Immature natural killer cell (primary cell): Measurements from ENCODE around the gene BHLHE23. TPM values are rescaled to one million over a fixed set of nuclear protein-coding genes. Genes with fewer than 3 reads are reported as not detected.

ENCODE experiments used
- DNase-seq, 3 donors: peaks; one replicate each; pipeline ENCODE4 v3.0.0; 2022; ENCODE audit warnings: mixed read lengths in 1 of 3
- H3K27ac Mint-ChIP-seq, 6 donors: one replicate each; pipeline ENCODE4 v1.8.0; 2020; ENCODE audit warnings: mixed read lengths in 6 of 6, mild to moderate bottlenecking in 5 of 6, inconsistent platforms in 4 of 6, moderate library complexity in 3 of 6
- H3K27me3 Mint-ChIP-seq, 3 donors: one replicate each; pipeline ENCODE4 v1.8.0; 2020 to 2021; ENCODE audit warnings: low read depth in 3 of 3, mild to moderate bottlenecking in 3 of 3, mixed read lengths in 3 of 3, moderate library complexity in 3 of 3, inconsistent platforms in 1 of 3
- H3K36me3 Mint-ChIP-seq, 3 donors: one replicate each; pipeline ENCODE4 v1.8.0; 2020; ENCODE audit warnings: mixed read lengths in 3 of 3, inconsistent platforms in 2 of 3, mild to moderate bottlenecking in 2 of 3
- H3K4me1 Mint-ChIP-seq, 2 donors: one replicate each; pipeline ENCODE4 v1.8.0; 2020; ENCODE audit warnings: inconsistent platforms in 2 of 2, mild to moderate bottlenecking in 2 of 2, mixed read lengths in 2 of 2, moderate library complexity in 1 of 2
- H3K4me3 Mint-ChIP-seq, 5 donors: one replicate each; pipeline ENCODE4 v1.8.0; 2020; ENCODE audit warnings: mild to moderate bottlenecking in 5 of 5, mixed read lengths in 5 of 5, inconsistent platforms in 3 of 5, moderate library complexity in 3 of 5
- H3K9me3 Mint-ChIP-seq, 6 donors: one replicate each; pipeline ENCODE4 v1.8.0; 2020; ENCODE audit warnings: mild to moderate bottlenecking in 6 of 6, mixed read lengths in 6 of 6, inconsistent platforms in 4 of 6, moderate library complexity in 3 of 6
- polyA plus RNA-seq, 3 donors: library from polyadenylated mRNA; unstranded; fragments of 300-500 nt; fragmentation: Illumina TruSeq; gene quantifications; one replicate each; pipeline ENCODE4 v1.2.3, GENCODE V29; 2021

Gene BHLHE23
- polyA plus RNA-seq, 3 donors from 2014 or later: not detected

DNA sequence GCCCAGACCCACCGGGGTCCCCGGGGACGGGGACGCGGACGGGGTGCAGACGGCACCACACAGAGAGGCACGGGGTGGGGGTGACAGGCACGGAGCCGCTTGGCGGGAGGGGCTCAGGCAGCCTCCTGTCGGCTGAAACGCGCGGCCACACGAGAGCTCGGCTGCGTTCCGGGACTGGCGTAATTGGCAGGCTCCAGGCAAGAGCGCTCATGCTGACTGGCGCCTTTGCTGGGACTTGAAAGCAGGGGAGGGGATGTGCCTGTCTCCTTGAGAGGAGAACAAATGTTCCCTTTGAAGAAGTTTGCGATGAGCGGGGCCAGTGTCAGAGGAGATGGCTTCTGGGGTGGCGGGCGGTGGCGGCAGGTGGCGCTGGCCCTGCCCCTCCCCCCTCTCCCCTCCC lies 25.8 kb downstream of the BHLHE23 start:
- Mint-ChIP-seq H3K4me3 (peak overlapping the region; percentile 61 to 82 (median 67)), H3K36me3 (no peaks in the 10 kb centered on the region), H3K9me3 (no peaks in the 10 kb centered on the region), H3K4me1 (peaks cover 46 to 48% of the 10 kb centered on the region in 2 donors), H3K27me3 (peaks cover 18 to 27% (median 27%) of the 10 kb centered on the region in 3 donors), H3K27ac (peak overlapping the region in 3 of 6 donors; percentile 56 to 69 (median 58))
- DNase-seq: peak; percentile 38 to 49 (median 43)

DNA sequence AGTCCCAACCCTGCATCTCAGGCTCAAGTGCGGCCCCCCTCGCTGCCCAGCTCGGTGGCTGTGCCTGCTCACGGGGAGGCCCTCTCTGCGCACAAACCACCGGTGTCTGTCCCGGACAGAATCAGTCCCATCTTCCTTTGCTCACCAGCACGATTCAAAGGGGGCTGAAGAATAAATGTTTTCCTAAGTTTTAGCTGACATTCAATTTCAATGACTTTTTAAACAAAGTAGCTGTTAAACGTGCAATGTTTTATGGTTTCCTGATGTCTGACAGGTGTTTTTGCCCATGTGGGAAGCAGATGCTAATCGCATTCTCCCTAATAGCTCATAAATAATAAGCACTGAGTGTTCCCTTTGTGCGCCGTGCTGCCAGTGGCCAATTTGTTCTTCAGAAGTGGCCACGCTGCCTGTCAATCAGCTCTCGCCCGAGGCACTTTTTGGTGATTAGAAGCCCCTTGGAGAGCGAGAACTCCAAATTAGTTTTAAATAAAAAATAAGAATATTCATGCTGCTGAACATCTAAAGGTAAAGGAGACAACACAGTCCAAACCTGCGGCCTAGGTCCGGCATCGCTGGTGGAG lies 26.3 kb downstream of the BHLHE23 start:
- peak overlapping the region in 2 of 6 donors; percentile 55 to 65 for H3K27ac Mint-ChIP-seq
- H3K36me3 Mint-ChIP-seq: no peaks in the 10 kb centered on the region
- H3K4me3 Mint-ChIP-seq: peak overlapping the region in 3 of 5 donors; percentile 34 to 44 (median 38)
- H3K4me1 Mint-ChIP-seq: peaks cover 46 to 48% of the 10 kb centered on the region in 2 donors
- peaks cover 18 to 31% (median 27%) of the 10 kb centered on the region in 3 donors for H3K27me3 Mint-ChIP-seq
- no peaks in the 10 kb centered on the region for H3K9me3 Mint-ChIP-seq
- DNase-seq: no peak

DNA sequence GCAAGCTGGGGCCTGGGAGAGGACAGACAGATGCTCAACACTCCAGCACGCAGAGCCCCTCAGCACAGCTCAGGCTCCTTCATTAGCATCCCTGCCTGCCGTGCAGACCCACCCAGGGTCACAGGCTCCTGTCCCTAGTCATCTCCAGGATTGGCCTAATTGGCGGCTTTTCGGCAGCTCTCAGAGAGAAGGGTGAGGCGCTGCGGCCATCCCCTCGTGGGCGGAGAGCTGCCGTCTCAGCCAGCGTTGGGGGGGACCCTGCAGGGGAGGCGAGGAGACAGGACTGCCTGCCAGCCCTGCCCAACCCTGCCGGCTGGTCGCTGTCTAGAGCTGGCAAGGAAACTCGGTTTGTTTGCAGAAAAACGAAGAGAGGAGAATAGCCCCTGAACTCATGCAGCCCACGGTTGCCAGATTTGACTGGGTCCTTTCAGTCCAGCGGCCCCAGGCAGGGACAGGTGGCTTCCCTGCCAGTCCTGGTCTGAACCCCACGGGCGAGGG lies 26.8 kb downstream of the BHLHE23 start:
- Mint-ChIP-seq H3K27ac (peak overlapping the region in 1 of 6 donors; percentile 36), H3K4me1 (peaks cover 46 to 48% of the 10 kb centered on the region in 2 donors), H3K9me3 (no peaks in the 10 kb centered on the region), H3K36me3 (no peaks in the 10 kb centered on the region), H3K27me3 (peaks cover 17 to 31% (median 27%) of the 10 kb centered on the region in 3 donors), H3K4me3 (peak overlapping the region in 4 of 5 donors; percentile 27 to 44 (median 36))
- no peak for DNase-seq

- DNase-seq: no peak
- Mint-ChIP-seq H3K36me3 (no peaks in the 10 kb centered on the region), H3K4me1 (peaks cover 46 to 48% of the 10 kb centered on the region in 2 donors), H3K27ac (peak overlapping the region in 3 of 6 donors; percentile 40 to 78 (median 64)), H3K9me3 (no peaks in the 10 kb centered on the region), H3K4me3 (peak overlapping the region in 4 of 5 donors; percentile 27 to 50 (median 30)), H3K27me3 (peaks cover 17 to 37% (median 27%) of the 10 kb centered on the region in 3 donors)
Observed at GRCh38 chr20:62979310-62979709, 27.5 kb downstream of the BHLHE23 start.

DNA sequence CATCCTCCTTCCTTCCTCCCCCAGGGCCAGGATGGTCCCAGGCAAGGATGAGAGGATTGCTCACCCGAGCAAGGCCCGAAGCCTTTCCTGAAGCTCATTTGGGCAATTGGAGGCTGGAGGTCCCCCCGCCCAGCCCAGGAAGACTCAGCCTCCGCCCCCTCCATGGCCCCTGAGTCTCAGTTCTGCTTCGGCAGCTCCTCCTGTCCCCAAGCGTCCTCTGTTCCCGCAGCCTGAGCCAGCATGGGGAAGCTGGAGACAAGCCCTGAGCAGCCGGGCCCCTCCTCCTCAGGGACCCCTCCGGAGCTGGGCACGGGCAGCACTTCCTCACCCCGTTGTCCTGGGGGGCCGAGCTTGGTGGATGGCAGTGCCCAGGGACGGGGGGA lies 28.2 kb downstream of the BHLHE23 start:
- no peak for DNase-seq
- H3K4me3 Mint-ChIP-seq: peak overlapping the region in 3 of 5 donors; percentile 32 to 60 (median 38)
- H3K9me3 Mint-ChIP-seq: no peaks in the 10 kb centered on the region
- peaks cover 15 to 40% (median 25%) of the 10 kb centered on the region in 3 donors for H3K27me3 Mint-ChIP-seq
- peaks cover 46 to 49% of the 10 kb centered on the region in 2 donors for H3K4me1 Mint-ChIP-seq
- H3K36me3 Mint-ChIP-seq: no peaks in the 10 kb centered on the region
- peak overlapping the region in 5 of 6 donors; percentile 59 to 87 (median 74) for H3K27ac Mint-ChIP-seq

DNA sequence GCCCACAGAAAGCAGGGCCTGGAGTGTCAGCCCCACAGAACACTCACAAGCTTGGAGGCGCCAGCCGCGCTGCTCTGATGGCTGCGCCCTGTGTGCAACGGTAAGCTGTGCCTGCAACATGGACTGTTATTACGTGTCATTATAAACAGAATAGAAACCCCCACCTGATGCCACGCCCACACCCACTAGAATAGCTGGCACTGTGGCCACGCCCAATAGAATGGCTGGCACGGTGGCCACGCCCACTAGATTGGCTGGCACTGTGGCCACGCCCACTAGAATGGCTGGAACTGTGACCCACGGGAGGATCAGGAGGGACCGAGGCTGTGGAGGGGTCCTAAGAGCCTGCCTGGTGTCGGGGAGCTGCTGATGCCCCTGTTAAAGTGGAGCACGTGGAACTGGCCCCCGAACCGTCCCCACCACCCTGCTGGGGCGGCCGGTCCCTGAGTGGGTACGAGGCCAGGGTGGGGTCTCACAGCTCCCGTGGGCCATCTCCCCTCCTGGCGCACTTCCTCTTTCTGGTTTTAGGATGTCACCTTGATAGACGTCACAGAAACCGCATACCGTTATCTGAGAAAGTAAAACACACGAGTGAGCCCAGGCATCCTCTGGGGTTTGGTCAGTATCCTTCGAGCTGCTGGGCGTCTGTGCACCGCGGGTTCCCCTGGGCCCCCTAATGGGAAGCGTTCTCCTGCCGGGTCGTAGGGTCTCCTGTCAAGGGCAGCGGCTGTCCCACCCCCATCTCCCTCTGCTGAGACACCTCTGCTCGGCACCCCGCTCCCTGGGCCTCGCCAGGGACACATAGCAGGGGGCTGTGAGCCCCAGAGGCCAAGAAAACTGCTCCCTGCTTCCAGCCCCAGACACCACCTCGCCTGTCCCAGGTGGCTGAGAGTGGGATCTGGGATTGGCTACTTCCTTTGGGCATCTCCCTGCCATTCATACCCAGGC lies 28.9 kb downstream of the BHLHE23 start:
- peak overlapping the region; percentile 21 to 68 (median 38) for H3K4me3 Mint-ChIP-seq

GRCh38 chr20:62976886-62977285 lies 29.9 kb downstream of the BHLHE23 start:
- Mint-ChIP-seq H3K4me1 (peaks cover 44 to 46% of the 10 kb centered on the region in 2 donors), H3K27ac (peak overlapping the region in 2 of 6 donors; percentile 69 to 74), H3K36me3 (no peaks in the 10 kb centered on the region), H3K4me3 (no peak overlapping the region), H3K9me3 (no peaks in the 10 kb centered on the region), H3K27me3 (peaks cover 20 to 41% (median 32%) of the 10 kb centered on the region in 3 donors)
- no peak for DNase-seq

More for the DNA sequence above, 28.9 kb downstream of the BHLHE23 start:
- DNase-seq: peak; percentile 74 to 76 (median 74)
- Mint-ChIP-seq H3K27me3 (peaks cover 17 to 40% (median 29%) of the 10 kb centered on the region in 3 donors), H3K9me3 (no peaks in the 10 kb centered on the region), H3K4me1 (peaks cover 46 to 48% of the 10 kb centered on the region in 2 donors), H3K27ac (peak overlapping the region in 5 of 6 donors; percentile 59 to 88 (median 74)), H3K36me3 (no peaks in the 10 kb centered on the region)

DNA sequence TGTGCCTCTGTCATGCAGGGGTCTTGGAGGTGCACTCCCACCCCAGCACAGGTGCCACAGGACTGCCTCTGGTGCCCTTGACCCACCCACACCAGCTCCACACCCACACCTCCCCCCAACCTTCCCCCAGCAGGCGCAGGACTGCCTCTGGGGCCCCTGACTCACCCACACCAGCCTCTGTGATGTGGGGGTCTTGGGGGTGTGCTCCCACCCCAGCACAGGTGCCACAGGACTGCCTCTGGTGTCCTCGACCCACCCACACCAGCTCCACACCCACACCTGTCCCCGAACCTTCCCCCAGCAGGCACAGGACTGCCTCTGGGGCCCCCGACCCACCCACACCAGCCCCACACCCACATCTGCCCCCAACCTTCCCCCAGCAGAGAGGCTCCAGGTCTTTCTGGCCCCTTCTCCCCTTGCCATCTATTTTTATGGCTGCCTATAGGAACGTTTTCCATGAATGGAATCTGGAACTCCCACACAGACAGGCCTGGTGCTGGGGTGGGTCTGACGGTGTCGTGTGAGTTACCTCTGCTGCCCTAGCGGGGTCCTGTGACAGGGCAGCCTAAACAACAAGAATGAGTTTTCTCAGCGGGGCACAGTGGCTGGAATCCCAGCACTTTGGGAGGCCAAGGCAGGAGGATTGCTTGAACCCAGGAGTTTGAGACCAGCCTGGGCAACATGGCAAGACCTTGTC lies 30.8 kb downstream of the BHLHE23 start:
- no peak for DNase-seq
- peaks cover 41 to 45% of the 10 kb centered on the region in 2 donors for H3K4me1 Mint-ChIP-seq
- H3K9me3 Mint-ChIP-seq: no peaks in the 10 kb centered on the region
- peak overlapping the region in 5 of 6 donors; percentile 16 to 69 (median 30) for H3K27ac Mint-ChIP-seq
- peaks cover 19 to 46% (median 34%) of the 10 kb centered on the region in 3 donors for H3K27me3 Mint-ChIP-seq
- H3K4me3 Mint-ChIP-seq: no peak overlapping the region
- H3K36me3 Mint-ChIP-seq: no peaks in the 10 kb centered on the region

GRCh38 chr20:62975251-62975760 lies 31.5 kb downstream of the BHLHE23 start:
- no peak overlapping the region for H3K27ac Mint-ChIP-seq
- no peaks in the 10 kb centered on the region for H3K36me3 Mint-ChIP-seq
- peaks cover 35 to 41% of the 10 kb centered on the region in 2 donors for H3K4me1 Mint-ChIP-seq
- DNase-seq: no peak
- peaks cover 19 to 46% (median 31%) of the 10 kb centered on the region in 3 donors for H3K27me3 Mint-ChIP-seq
- H3K9me3 Mint-ChIP-seq: no peaks in the 10 kb centered on the region
- no peak overlapping the region for H3K4me3 Mint-ChIP-seq

DNA sequence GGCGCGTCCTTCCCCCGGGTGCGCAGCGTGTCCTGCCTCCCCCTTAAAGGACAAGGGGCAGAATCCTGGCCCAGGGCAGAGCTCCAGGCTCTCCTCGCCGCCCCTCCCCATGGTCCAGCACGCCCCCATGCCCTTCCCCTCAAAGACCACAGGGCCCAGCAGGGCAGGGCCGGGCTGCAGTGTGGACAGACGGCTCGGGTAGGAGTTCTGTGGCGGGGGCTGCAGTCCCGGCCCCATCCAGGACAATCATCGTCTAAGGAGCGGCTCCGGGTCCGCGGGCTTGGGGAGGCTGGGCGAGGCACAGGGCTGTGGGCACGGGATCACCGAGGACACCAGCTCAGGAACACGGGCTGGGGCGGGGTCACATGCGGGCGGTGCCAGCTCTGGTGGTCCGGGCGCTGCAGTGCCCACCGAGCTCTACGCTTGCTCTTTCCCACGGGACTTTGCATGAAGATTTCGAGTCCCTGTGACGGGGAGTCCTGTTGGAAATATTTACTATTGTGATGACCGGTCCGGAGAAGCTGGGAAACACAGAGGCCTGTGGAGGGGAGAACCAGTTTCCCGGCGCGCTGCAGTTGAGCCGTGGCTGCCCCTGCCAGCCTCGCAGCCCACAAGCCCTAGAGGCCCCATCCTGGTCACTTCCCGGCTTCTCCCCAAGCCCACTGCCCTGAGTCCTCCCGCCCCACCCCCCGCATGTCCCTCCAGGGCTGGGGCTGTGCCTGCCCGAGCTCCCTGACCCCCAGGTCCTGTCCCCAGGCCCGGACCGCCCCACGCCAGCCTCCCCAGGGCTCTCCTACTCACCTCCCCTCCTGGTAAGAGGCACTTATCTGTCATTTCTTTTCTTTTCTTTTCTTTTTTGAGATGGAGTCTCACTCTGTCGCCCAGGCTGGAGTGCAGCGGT lies 33.7 kb downstream of the BHLHE23 start:
- Mint-ChIP-seq H3K27ac (no peak overlapping the region), H3K4me3 (peak overlapping the region in 2 of 5 donors; percentile 57 to 75), H3K27me3 (peaks cover 18 to 36% (median 22%) of the 10 kb centered on the region in 3 donors), H3K36me3 (no peaks in the 10 kb centered on the region), H3K9me3 (no peaks in the 10 kb centered on the region), H3K4me1 (peaks cover 22 to 23% of the 10 kb centered on the region in 2 donors)
- no peak for DNase-seq

DNA sequence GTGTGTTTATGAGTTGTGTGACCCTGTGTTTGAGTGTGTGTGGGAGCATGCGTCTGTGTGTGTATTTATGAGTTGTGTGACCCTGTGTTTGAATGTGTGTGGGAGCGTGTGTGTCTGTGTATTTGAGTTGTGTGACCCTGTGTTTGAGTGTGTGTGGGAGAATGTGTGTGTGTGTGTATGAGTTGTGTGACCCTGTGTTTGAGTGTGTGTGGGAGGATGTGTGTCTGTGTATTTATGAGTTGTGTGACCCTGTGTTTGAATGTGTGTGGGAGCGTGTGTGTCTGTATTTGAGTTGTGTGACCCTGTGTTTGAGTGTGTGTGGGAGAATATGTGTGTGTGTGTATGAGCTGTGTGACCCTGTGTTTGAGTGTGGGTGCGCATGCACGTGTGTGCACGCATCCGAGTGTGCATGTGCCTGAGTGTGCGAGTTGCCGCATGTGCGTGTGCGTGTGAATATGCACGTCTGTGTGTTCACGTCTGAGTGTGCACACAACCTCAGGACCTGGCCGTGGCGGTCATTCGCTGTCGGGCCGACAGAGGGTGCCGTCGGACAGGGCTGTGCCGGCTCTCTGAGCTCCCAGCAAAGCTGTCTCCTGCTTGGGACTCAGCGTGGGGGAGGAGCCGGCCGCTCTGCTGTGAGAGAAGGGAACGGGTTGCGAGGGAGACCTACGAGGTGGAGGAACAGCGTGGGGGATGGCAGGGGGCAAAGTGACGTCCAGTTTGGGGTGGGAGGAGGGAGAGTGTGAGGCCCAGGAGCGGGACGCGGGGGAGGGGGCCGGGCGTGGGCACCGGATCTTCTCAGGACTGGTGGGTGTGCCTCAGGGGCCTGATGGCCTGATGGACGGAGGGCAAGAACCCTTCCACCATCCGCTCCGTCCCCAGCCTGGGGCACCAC lies 34.6 kb downstream of the BHLHE23 start:
- Mint-ChIP-seq H3K4me1 (peaks cover 14 to 15% of the 10 kb centered on the region in 2 donors), H3K9me3 (no peaks in the 10 kb centered on the region), H3K36me3 (no peaks in the 10 kb centered on the region), H3K27me3 (peaks cover 12 to 27% (median 16%) of the 10 kb centered on the region in 3 donors), H3K4me3 (peak overlapping the region; percentile 57 to 79 (median 75)), H3K27ac (peak overlapping the region in 3 of 6 donors; percentile 18 to 51 (median 22))
- peak; percentile 75 to 80 (median 77) for DNase-seq
